ENCODE results near the gene PLCB3.

DNA sequence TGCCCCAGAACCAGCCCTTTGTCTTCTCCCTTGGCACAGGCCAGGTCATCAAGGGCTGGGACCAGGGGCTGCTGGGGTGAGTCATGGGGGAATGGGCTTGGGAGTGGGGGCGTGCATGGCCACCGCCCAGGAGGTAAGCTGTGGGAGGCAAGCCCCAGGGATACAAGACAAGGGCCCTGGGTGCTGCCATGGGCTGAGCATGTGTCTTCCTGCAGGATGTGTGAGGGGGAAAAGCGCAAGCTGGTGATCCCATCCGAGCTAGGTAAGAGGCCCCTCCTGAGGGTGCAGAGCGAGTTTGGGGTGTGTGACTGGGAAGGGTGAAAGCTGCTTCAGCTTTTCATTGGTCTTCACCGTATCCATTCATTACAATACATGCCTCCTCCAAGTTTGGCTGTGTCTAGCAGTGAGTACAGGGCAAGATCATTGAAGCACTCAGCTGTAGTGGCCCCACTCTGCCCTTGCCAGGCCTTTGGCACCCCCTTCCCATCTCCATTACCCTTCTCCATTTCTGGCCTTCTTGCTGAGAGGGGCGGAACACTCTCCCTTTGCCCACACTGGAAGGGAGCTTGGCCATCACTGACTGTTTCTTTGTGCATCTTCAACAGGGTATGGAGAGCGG lies 8.0 kb upstream of the PLCB3 start:
- TF ChIP-seq, protein P1, sequence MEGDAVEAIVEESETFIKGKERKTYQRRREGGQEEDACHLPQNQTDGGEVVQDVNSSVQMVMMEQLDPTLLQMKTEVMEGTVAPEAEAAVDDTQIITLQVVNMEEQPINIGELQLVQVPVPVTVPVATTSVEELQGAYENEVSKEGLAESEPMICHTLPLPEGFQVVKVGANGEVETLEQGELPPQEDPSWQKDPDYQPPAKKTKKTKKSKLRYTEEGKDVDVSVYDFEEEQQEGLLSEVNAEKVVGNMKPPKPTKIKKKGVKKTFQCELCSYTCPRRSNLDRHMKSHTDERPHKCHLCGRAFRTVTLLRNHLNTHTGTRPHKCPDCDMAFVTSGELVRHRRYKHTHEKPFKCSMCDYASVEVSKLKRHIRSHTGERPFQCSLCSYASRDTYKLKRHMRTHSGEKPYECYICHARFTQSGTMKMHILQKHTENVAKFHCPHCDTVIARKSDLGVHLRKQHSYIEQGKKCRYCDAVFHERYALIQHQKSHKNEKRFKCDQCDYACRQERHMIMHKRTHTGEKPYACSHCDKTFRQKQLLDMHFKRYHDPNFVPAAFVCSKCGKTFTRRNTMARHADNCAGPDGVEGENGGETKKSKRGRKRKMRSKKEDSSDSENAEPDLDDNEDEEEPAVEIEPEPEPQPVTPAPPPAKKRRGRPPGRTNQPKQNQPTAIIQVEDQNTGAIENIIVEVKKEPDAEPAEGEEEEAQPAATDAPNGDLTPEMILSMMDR (IDR thresholded peaks at IDR 0.05): no peak
- no peak for TF ChIP-seq POLR2A (IDR thresholded peaks at IDR 0.05)
